Thyroid gland (tissue), 4 donors: ENCODE data around the gene ESD.
A peak's percentile ranks its signal among the peaks of the same experiment; 100 is the strongest.

Source experiments
- CTCF ChIP-seq, 6 experiments: fragments of 200-600 bp in 3 of 6; fragments of 450-650 bp in 3 of 6; sonication (generic) in 3 of 6; IDR thresholded peaks; one replicate each; pipeline ENCODE4 v1.5.1; 2016 to 2019; ENCODE audit warnings: antibody characterized with exemption in 6 of 6, mild to moderate bottlenecking in 2 of 6, inconsistent platforms in 1 of 6, moderate library complexity in 1 of 6
- POLR2A ChIP-seq, 2 donors: fragments of 450-650 bp; IDR thresholded peaks; one replicate each; pipeline ENCODE4 v1.6.1; 2017; ENCODE audit warnings: antibody characterized with exemption in 2 of 2, mild to moderate bottlenecking in 2 of 2, moderate library complexity in 1 of 2

DNA sequence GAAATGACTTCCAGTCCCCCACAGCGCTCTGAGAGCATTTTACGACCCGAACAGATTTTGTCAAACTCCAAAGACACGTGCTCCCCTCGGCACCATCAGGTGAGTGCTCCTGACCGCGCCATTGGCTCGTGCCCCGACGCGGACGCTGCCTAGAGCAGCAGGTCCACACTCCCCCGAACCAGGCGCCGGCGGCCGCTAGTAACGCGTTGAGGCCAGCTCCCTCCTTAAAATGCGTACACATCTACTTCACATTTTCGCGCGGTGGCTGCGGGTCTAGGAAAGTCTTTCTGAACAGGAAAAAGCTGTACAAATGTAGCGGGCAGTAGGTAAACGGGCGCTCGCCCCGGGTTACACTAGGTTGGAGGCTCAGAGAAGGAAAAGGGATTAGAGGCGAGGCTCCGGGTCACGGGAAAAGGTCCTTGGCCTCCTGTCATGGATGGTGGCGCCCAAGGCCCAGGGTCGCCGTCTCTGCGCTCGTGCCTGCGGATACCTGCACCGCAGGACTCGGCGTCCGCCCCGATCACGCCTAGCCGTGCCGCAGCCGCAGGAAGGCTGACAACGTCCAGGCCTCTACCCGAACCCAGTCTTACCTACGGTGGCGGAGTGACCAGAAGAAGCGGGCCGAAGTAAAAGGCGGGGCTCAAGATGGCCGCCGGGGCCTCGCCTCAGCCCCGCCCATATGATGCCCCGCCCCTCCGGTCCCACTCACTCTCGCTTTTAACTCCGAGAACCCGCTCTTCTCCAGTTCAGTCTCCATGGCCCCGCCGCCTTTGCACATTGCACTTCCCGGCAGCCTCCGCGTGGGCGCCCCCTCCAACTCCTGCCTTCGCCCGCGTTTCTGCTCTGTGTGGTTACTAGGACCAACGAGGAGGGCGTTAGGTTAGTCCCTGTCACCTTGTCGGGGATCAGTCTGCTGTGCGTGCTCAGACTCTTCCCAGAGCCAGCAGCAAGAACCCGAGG lies at the start of gene ESD:
- TF ChIP-seq CTCF (IDR thresholded peaks at IDR 0.05) (no peak), POLR2A (IDR thresholded peaks at IDR 0.05) (peak in 1 of 2 donors; percentile 89)
